T-helper 2 cell treated with Interferon-gamma antibody and Interleukin-4, amounts not matched to agents 5 μg/mL and 100 μg/mL, for 36 hours (primary cell): ENCODE data around the gene PDSS2.
A peak's percentile ranks its signal among the peaks of the same experiment; 100 is the strongest.
"Not testable (repeated sequence)": the region's sequence is repeated elsewhere in the genome, so short reads cannot be mapped to it uniquely, and the experiment has no call there.

Experiments used
- DNase-seq: peaks from one replicate; pipeline ENCODE4 v3.0.0; 2021; ENCODE audit warnings: low spot score
- H3K27ac Mint-ChIP-seq: one replicate; pipeline ENCODE4 v1.8.0; 2021; ENCODE audit warnings: mild to moderate bottlenecking, mixed read lengths
- H3K27me3 Mint-ChIP-seq: one replicate; pipeline ENCODE4 v1.8.0; 2021; ENCODE audit warnings: low read depth, mixed read lengths
- H3K36me3 Mint-ChIP-seq: one replicate; pipeline ENCODE4 v1.8.0; 2021; ENCODE audit warnings: low read depth, mixed read lengths
- H3K4me1 Mint-ChIP-seq: one replicate; pipeline ENCODE4 v1.8.0; 2021; ENCODE audit warnings: low read depth, mixed read lengths
- H3K4me3 Mint-ChIP-seq: one replicate; pipeline ENCODE4 v1.8.0; 2022; ENCODE audit warnings: mild to moderate bottlenecking, moderate library complexity, mixed read lengths
- H3K9me3 Mint-ChIP-seq: one replicate; pipeline ENCODE4 v1.8.0; 2021; ENCODE audit warnings: mixed read lengths

The PDSS2 gene

DNA sequence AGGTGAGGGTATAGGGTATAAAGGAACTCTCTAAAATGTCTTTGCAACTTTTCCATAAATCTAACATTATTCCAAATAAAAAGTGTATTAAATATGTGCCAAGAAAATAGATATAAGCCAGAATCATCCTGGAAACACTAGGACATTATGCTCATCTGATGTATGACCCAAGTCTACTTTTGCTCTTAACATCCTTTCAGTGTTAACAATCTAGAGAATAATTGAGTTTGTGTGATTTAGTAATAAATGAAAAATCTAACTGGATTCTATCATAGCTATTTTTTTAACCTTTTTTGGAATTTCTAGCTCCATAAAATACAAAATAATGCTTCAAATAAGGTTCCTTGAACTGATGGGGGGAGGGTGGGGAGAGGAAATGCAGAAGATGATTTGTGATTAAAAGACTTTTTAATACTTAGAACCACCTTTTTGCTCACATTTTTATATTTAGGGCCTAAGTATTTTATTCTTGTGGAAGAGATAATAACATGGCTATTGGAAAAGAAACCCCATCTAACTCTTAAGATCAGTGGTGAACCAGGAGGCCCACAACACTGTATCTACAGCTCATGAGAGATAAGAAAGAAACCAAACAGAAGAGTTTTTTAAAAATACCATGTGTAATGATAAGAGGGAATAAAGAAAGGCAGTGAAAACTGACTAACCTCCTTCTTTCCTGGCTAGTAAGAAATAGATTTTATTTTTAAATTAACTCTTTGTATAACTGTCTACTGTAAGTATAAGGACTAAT, 68.5 kb downstream of the PDSS2 start:
- peaks cover 31% of the 10 kb centered on the region for H3K9me3 Mint-ChIP-seq
- peaks cover 23% of the 10 kb centered on the region for H3K36me3 Mint-ChIP-seq
- H3K4me1 Mint-ChIP-seq, result peaks cover 13% of the 10 kb centered on the region
- H3K4me3 Mint-ChIP-seq, result no peak overlapping the region
- DNase-seq, result no peak
- H3K27ac Mint-ChIP-seq, result no peak overlapping the region
- H3K27me3 Mint-ChIP-seq, result no peaks in the 10 kb centered on the region

DNA sequence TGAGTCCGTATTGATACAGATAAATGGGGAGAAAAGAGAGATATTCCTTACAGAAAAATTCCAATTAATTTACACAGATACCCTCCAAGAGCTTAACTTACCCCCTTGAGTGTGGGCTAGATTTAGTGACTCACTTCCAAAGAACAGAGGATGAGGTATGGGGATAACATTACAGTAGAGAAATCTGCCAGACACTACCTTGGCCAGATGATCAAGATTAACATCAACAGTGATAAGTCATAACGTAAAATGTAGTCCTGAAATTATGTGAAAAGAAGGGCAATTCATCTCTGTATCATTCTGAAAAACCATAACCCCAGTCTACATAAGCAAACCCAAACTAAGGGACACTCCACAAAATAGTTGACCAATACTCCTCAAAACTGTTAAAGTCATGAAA, 69.3 kb downstream of the PDSS2 start:
- H3K4me1 Mint-ChIP-seq, result peaks cover 16% of the 10 kb centered on the region
- no peaks in the 10 kb centered on the region for H3K27me3 Mint-ChIP-seq
- DNase-seq, result no peak
- no peak overlapping the region for H3K4me3 Mint-ChIP-seq
- H3K27ac Mint-ChIP-seq, result no peak overlapping the region
- peaks cover 26% of the 10 kb centered on the region for H3K9me3 Mint-ChIP-seq
- H3K36me3 Mint-ChIP-seq, result peaks cover 21% of the 10 kb centered on the region

DNA sequence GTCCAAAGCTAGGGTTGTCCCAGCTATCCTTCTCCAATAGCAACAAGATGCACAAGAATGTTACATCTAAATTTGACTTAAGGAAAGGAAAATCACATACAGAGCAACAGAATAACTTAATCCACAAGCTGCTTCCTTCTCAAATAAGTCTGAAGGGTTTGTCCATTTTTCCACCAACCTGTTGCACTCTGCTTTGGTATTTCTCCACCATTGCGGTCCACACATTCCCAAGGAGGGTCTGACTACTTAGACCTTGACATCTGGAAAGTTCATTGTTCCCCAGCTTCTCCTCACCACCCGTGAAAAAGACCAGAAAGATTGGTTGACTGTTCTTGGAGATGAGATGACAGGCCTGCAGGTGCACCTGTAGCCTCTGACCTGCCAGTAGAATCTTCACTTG, 72.5 kb downstream of the PDSS2 start:
- no peaks in the 10 kb centered on the region for H3K9me3 Mint-ChIP-seq
- no peak overlapping the region for H3K4me3 Mint-ChIP-seq
- H3K36me3 Mint-ChIP-seq, result peaks cover 7% of the 10 kb centered on the region

DNA sequence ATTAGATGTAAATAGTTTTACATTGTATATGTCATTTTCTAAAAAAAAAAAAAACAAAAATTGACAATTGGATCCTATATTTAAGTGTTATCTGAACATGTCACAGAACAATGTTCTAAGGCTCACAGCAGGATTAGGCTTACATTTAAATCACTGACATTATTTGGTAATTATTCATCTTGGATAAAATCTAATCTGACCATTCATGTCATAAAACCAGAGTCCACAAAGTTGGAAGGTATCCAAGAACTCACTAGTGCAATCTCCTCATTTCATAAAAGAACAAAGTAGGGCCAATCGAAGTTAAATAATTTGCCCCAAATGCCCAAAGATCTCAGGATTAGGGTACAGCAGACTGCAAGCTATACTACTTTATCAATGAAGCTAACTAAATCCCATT, 73.0 kb downstream of the PDSS2 start:
- peaks cover 7% of the 10 kb centered on the region for H3K36me3 Mint-ChIP-seq
- DNase-seq, result no peak
- no peak overlapping the region for H3K4me3 Mint-ChIP-seq
- no peaks in the 10 kb centered on the region for H3K27me3 Mint-ChIP-seq
- H3K9me3 Mint-ChIP-seq, result no peaks in the 10 kb centered on the region
- H3K27ac Mint-ChIP-seq, result no peak overlapping the region
- peaks cover 19% of the 10 kb centered on the region for H3K4me1 Mint-ChIP-seq

More for the DNA sequence above, 72.5 kb downstream of the PDSS2 start:
- Mint-ChIP-seq H3K27me3 (no peaks in the 10 kb centered on the region), H3K4me1 (peaks cover 19% of the 10 kb centered on the region), H3K27ac (no peak overlapping the region)
- DNase-seq, result no peak

DNA sequence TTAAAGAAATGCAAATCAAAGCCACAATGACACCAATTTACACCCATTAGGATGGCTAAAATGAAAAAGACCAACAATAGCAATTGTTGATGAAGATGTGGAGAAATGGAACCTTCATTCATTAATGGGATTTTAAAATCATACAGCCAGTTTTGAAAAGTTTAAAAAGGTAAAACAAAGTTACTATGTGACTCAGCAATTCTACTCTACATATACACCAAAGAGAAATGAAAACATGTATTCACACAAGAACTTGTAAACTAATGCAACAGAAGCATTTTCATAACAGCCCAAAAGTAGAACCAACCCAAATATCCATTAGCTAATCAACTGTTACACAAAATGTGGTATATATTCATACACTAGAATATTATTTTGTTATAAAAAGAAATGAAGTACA, 75.7 kb downstream of the PDSS2 start:
- Mint-ChIP-seq H3K36me3 (peaks cover 4% of the 10 kb centered on the region), H3K27me3 (no peaks in the 10 kb centered on the region), H3K4me1 (peaks cover 6% of the 10 kb centered on the region)

DNA sequence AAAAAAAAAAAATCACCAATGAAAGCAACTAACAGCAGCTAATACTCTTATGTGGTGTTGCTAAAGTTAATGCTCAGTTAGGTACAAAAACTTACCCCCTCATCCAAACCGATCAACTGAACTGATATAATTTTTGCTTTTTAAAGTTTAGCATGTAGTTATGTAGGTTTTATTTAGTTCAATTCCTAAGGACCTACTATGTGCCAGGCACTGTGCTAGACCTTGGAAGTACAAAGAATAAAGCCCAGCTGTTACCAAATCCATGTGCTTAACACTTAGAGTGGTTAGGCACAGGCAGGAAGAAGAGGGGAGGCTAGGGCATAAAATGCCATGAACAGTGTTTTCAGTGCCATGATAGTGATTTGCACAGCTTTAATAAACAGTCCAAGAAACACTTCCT, 85.1 kb downstream of the PDSS2 start:
- Mint-ChIP-seq H3K36me3 (peaks cover 4% of the 10 kb centered on the region), H3K9me3 (peaks cover 18% of the 10 kb centered on the region), H3K27me3 (no peaks in the 10 kb centered on the region), H3K4me3 (no peak overlapping the region), H3K27ac (no peak overlapping the region), H3K4me1 (no peaks in the 10 kb centered on the region)
- DNase-seq, result no peak

More for the DNA sequence above, 75.7 kb downstream of the PDSS2 start:
- Mint-ChIP-seq H3K27ac (peak overlapping the region; percentile 2), H3K4me3 (no peak overlapping the region), H3K9me3 (peaks cover 2% of the 10 kb centered on the region)
- no peak for DNase-seq

DNA sequence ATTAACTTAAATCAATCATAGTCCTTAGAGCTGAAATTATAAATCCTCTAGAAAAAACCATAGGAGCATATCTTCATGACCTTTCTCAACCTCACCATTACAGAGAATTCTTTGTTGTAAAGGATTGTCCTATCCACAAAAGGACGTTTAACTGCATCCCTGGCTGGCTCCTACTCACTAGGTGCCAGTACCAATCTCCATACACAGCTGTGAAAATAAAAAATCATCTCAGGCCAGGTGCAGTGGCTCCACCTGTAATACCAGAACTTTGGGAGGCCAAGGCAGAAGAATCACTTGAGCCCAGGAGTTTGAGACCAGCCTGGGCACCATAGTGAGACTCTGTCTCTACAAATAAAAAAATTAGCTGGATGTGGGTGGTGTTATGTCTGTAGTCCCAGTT, 89.9 kb downstream of the PDSS2 start:
- H3K4me1 Mint-ChIP-seq, result no peaks in the 10 kb centered on the region
- no peak for DNase-seq
- no peaks in the 10 kb centered on the region for H3K27me3 Mint-ChIP-seq
- no peak overlapping the region for H3K4me3 Mint-ChIP-seq
- no peak overlapping the region for H3K27ac Mint-ChIP-seq
- no peaks in the 10 kb centered on the region for H3K9me3 Mint-ChIP-seq
- no peaks in the 10 kb centered on the region for H3K36me3 Mint-ChIP-seq

DNA sequence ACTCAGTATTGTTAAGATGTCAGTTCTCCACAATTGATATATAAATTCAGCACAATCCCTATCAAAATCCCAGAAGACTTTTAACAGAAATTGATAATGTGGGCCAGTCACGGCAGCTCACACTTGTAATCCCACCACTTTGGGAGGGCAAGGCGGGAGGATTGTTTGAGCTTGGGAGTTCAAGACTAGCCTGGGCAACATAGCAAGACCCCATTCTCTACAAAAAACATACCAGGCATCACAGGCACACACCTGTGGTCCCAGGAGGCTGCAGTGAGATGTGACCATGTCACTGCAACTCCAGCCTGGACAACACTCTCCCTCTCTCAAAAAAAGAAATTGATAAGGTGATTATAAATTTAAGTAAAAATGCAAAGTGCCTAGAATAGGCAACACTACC, 90.9 kb downstream of the PDSS2 start:
- H3K27ac Mint-ChIP-seq, result no peak overlapping the region
- no peaks in the 10 kb centered on the region for H3K9me3 Mint-ChIP-seq
- no peaks in the 10 kb centered on the region for H3K27me3 Mint-ChIP-seq
- H3K4me1 Mint-ChIP-seq, result no peaks in the 10 kb centered on the region
- DNase-seq, result no peak
- H3K4me3 Mint-ChIP-seq, result no peak overlapping the region
- peaks cover 4% of the 10 kb centered on the region for H3K36me3 Mint-ChIP-seq

DNA sequence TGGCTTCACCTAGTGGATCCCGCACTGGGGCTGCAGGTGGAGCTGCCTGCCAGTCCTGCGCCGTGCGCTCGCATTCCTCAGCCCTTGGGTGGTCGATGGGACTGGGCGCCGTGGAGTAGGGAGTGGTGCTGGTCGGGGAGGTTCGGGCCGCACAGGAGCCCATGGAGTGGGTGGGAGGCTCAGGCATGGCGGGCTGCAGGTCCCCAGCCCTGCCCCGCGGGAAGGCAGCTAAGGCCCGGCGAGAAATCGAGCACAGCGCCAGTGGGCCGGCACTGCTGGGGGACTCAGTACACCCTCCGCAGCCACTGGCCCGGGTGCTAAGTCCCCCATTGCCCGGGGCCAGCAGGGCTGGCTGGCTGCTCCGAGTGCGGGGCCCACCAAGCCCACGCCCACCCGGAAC, 95.2 kb downstream of the PDSS2 start:
- H3K27me3 Mint-ChIP-seq, result not testable (repeated sequence)

DNA sequence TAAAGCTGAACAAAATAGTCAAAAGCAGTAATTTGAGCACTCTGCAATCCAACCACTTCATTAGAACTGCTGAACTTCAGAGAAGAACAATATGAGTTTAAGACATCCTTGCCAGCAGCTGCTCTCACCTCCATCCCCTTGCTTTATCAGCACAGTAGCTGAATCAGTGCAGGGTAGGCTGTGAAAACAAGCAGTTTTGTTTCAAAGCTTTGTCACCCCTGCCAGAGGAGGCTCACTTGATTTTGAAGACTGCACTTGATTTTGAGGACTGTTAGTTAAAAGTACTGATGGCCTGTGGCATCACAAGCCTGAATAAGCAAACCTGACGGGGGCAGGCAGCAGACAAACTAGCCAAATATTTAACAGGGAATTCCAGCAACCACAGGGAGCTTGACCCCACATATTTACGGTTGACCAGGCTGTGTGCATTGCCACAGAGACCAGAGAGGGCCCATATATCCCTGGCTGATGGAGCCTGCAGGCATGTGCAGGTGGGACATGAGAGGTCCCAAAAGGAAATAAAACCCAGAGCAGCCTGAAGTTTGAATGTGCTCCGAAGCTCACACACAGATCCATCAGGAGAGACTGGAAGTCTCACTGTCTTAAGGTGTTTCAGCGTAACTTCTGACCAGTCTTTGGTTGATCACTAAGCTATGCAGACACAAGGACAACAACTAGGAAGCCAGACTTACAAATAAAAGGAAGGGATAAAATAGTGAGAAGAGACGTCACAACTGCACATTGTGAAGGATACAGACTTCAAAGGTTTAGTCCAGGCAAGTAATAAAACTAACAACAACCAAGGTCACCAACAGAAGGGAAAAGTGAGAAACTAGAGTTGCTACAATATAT, 97.4 kb downstream of the PDSS2 start:
- Mint-ChIP-seq H3K4me3 (no peak overlapping the region), H3K27me3 (no peaks in the 10 kb centered on the region), H3K36me3 (peaks cover 19% of the 10 kb centered on the region), H3K27ac (no peak overlapping the region), H3K4me1 (no peaks in the 10 kb centered on the region), H3K9me3 (peaks cover 14% of the 10 kb centered on the region)
- DNase-seq, result no peak

More for the DNA sequence above, 95.2 kb downstream of the PDSS2 start:
- Mint-ChIP-seq H3K9me3 (peaks cover 14% of the 10 kb centered on the region), H3K36me3 (peaks cover 19% of the 10 kb centered on the region)
- H3K27ac Mint-ChIP-seq, DNase-seq, H3K4me3 Mint-ChIP-seq, H3K4me1 Mint-ChIP-seq: not testable (repeated sequence)

DNA sequence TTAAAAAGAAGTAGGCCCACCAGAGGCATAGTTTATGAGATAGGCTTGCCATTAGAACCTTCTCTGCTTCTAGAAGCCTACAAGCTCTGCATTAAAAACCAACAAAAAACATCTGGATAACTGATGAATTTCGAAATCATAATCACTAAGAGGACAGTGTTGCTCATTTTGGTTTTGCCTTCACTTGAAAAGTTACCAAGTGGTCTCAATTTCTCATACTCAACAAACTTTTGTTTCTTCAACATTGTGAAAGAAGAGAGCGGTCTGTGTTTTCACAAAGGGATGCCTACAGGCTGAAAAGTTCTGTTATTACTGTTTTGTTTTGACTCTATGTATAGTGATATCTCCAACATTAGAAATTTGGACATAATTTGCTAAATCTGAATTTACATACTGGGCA, 98.9 kb downstream of the PDSS2 start:
- Mint-ChIP-seq H3K9me3 (peaks cover 14% of the 10 kb centered on the region), H3K27me3 (no peaks in the 10 kb centered on the region), H3K4me1 (no peaks in the 10 kb centered on the region), H3K4me3 (no peak overlapping the region), H3K27ac (no peak overlapping the region), H3K36me3 (peaks cover 19% of the 10 kb centered on the region)
- no peak for DNase-seq

DNA sequence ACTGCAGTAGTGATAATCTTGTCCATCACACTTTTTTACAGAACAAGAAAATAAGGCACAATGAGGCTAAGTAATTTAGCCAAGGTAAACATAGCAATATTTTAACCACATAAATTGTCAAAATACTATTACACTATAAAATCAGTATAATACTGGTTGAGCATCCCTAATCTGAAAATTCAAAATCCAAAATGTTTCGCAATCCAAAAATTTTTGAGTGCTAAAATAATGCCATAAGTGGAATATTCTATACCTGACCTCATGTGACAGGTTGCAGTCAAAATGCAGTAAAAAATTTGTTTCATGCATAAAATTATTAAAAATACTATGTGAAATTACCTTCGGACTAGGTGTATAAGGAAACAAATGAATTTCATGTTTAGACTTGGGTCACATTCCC, 101.5 kb downstream of the PDSS2 start:
- no peak overlapping the region for H3K4me3 Mint-ChIP-seq
- H3K9me3 Mint-ChIP-seq, result peaks cover 8% of the 10 kb centered on the region
- peaks cover 2% of the 10 kb centered on the region for H3K4me1 Mint-ChIP-seq
- H3K27me3 Mint-ChIP-seq, result no peaks in the 10 kb centered on the region
- no peak overlapping the region for H3K27ac Mint-ChIP-seq
- DNase-seq, result no peak
- H3K36me3 Mint-ChIP-seq, result peaks cover 8% of the 10 kb centered on the region

DNA sequence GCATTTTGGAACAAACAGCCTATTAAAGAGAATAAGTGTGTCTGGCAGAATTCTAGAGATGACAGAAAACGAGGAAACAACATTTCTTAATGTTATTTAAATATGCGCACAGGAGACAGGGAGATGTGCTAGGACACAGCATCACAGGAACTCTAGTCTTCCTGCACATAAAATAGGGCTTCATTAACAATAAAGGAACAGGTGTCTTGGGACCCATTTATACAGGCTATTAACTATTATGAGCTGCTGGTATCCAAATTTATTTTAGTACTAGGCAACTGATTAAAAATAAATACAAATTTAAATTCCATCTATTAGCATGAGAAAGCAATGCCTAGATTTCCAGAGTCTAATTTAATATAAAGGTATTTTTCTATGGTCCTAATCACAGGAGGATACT, 102.3 kb downstream of the PDSS2 start:
- no peaks in the 10 kb centered on the region for H3K27me3 Mint-ChIP-seq
- peaks cover under 1% of the 10 kb centered on the region for H3K9me3 Mint-ChIP-seq
- H3K4me1 Mint-ChIP-seq, result peaks cover 2% of the 10 kb centered on the region
- peaks cover 2% of the 10 kb centered on the region for H3K36me3 Mint-ChIP-seq
- H3K4me3 Mint-ChIP-seq, result no peak overlapping the region
- no peak overlapping the region for H3K27ac Mint-ChIP-seq
- DNase-seq, result no peak

DNA sequence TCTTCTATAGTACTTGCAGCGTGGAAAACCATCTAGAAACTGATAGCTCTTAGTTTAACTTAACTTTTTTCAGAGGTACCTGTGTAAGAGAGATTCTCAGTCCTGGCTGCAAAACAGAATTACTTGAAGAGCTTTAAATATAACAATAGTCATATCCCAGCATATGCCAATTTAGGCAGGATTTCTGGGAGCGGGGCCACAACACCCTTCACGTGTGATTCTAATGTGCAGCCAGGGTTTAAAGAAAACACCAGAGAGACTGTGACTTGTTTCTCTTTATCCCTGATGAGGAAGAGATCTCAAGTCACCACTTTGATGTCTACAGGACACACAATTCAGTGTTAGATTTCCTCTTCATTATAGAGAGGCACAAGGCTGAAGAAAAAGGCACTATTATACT, 103.7 kb downstream of the PDSS2 start:
- no peak for DNase-seq
- Mint-ChIP-seq H3K9me3 (no peaks in the 10 kb centered on the region), H3K36me3 (peaks cover 2% of the 10 kb centered on the region), H3K4me3 (no peak overlapping the region), H3K4me1 (peaks cover 2% of the 10 kb centered on the region), H3K27me3 (no peaks in the 10 kb centered on the region), H3K27ac (no peak overlapping the region)
